Measurements from ENCODE around the gene PPFIA2. TPM values are rescaled to one million over a fixed set of nuclear protein-coding genes. Genes with fewer than 3 reads are reported as not detected.

Gene PPFIA2
- total RNA-seq, 1 donor = 4.9 TPM

DNA sequence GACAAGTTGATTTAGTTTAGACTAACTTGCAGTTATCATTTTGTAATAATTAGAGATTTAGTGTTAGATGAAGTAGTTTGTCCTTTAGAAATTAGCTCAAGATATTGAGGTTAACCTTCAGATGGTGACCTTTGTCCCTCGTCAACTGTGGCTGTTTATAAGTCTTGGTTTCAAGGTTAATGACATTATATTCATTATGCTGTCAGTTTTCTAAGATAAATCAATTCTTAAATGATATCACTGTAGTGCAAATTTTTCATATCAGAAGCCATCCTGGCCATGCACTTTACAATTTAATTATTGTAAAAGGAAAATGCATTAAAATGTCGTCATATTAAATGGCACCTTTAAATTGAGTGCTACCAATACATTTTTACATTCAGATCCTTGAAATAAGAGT, 19.6 kb upstream of the PPFIA2 start:
- H3K4me3 ChIP-seq (ENCODE audit: low read depth, low read length) = no peak overlapping the region
- DNase-seq (ENCODE audit: low read depth) = no peak
- TF ChIP-seq, protein P1, sequence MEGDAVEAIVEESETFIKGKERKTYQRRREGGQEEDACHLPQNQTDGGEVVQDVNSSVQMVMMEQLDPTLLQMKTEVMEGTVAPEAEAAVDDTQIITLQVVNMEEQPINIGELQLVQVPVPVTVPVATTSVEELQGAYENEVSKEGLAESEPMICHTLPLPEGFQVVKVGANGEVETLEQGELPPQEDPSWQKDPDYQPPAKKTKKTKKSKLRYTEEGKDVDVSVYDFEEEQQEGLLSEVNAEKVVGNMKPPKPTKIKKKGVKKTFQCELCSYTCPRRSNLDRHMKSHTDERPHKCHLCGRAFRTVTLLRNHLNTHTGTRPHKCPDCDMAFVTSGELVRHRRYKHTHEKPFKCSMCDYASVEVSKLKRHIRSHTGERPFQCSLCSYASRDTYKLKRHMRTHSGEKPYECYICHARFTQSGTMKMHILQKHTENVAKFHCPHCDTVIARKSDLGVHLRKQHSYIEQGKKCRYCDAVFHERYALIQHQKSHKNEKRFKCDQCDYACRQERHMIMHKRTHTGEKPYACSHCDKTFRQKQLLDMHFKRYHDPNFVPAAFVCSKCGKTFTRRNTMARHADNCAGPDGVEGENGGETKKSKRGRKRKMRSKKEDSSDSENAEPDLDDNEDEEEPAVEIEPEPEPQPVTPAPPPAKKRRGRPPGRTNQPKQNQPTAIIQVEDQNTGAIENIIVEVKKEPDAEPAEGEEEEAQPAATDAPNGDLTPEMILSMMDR (IDR thresholded peaks at IDR 0.05; ENCODE audit: insufficient read depth, low read length) = no peak

DNA sequence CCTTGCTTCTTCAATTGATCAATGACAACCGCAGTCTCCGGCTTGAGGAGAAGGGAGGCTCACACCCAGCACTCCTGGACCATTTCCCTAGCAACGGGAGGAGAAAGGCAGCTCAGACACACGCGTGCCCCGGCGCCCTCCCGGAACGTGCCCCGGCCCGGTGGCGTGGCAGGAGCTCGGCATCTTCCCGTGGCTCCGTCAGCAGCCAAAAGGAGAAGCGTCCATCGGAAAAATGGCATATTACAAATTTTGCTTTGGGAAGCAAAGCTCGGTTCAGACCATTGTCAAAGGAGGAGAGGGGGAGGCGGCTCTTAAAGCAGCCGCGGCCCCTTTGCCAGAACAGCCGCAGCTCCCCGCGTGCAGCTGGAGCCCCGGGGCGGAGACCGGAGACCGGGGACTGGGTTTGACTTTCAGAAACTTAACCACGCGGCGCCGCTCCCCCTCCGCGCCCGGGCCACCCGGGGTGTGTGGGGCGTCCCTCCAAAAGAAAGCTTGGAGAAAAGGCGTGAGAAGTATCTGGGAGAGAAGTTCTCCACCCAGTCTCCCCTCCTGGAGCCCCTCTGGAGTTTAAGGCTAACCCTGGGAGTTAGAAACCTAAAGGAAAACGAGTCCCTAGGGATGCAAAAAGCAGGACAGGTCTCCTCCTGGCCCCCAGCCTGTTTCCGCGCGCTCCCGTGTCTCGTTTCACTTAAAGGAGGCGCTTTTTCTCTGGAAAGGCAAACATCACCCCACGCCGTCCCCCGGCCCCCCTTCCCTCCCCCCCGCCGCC, 545 bp downstream of the PPFIA2 start:
- TF ChIP-seq, protein P1 (IDR thresholded peaks at IDR 0.05; ENCODE audit: insufficient read depth, low read length) = no peak
- DNase-seq (ENCODE audit: low read depth) = peak; percentile 13

GRCh38 chr12:81757731-81758365, 1.3 kb downstream of the PPFIA2 start:
- TF ChIP-seq, protein P1 (IDR thresholded peaks at IDR 0.05; ENCODE audit: insufficient read depth, low read length) = no peak
- DNase-seq (ENCODE audit: low read depth) = no peak
- H3K4me3 ChIP-seq (ENCODE audit: low read depth, low read length) = peak overlapping the region; percentile 62

More for the DNA sequence above, 545 bp downstream of the PPFIA2 start:
- peak overlapping the region; percentile 62 for H3K4me3 ChIP-seq (ENCODE audit: low read depth, low read length)

DNA sequence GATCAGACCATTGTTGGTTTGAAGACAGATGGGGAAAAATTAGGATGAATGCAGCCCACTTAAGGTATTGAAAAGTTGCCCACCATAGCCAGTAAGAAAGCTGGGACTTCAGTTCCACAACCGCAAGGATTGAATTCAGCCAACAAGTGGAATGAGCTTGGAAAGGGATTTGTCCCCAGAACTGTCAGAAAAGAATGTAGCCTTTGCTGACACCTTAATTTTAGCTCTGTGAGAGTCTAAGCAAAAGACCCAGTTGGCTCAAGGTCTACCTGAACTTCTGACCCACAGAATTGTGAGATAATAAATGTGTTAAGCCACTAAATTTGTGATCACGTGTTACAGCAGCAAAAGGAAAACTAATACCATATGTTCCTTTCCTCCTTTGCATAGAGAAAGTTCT, 29.4 kb downstream of the PPFIA2 start:
- TF ChIP-seq, protein P1 (IDR thresholded peaks at IDR 0.05; ENCODE audit: insufficient read depth, low read length) = no peak
- no peak overlapping the region for H3K4me3 ChIP-seq (ENCODE audit: low read depth, low read length)
- no peak for DNase-seq (ENCODE audit: low read depth)

DNA sequence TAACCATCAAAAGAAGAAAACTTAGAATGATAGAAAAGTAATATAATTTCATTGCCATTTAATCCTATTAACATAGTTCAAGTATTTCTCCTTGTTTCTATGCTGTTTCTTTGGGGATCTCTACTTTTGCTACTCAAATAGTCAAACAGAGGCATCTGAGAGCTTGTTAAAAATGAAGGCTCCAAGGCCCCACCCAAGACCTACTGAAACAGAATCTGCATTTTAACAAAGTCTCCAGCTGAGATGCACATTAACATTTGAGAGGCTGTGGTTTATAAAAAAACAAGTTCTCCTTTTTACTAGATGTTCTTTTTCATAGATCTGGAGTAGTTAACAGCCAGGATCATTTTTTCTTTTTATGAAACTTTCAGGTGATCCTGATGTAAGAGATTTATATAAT, 31.8 kb downstream of the PPFIA2 start:
- no peak for DNase-seq (ENCODE audit: low read depth)
- TF ChIP-seq, protein P1 (IDR thresholded peaks at IDR 0.05; ENCODE audit: insufficient read depth, low read length) = no peak
- H3K4me3 ChIP-seq (ENCODE audit: low read depth, low read length) = no peak overlapping the region

GRCh38 chr12:81726634-81727033, 32.5 kb downstream of the PPFIA2 start:
- H3K4me3 ChIP-seq (ENCODE audit: low read depth, low read length) = no peak overlapping the region
- no peak for DNase-seq (ENCODE audit: low read depth)
- TF ChIP-seq, protein P1 (IDR thresholded peaks at IDR 0.05; ENCODE audit: insufficient read depth, low read length) = no peak

All from fibroblast of the aortic adventitia (primary cell).